Measurements from ENCODE around the gene HDGFL3.

The HDGFL3 gene

GRCh38 chr15:83112233-83112955 lies 95.2 kb downstream of the HDGFL3 start:
- no peak overlapping the region for H3K4me3 ChIP-seq (ENCODE audit: low read length)
- TF ChIP-seq CTCF (conservative IDR thresholded peaks at IDR 0.05; ENCODE audit: low read depth, low read length) = no peak
- no peak for DNase-seq (ENCODE audit: low read depth)

GRCh38 chr15:83111149-83111548 lies 96.5 kb downstream of the HDGFL3 start:
- no peak for DNase-seq (ENCODE audit: low read depth)
- no peak overlapping the region for H3K4me3 ChIP-seq (ENCODE audit: low read length)
- no peak for TF ChIP-seq CTCF (conservative IDR thresholded peaks at IDR 0.05; ENCODE audit: low read depth, low read length)

GRCh38 chr15:83110381-83110780 lies 97.2 kb downstream of the HDGFL3 start:
- no peak for TF ChIP-seq CTCF (conservative IDR thresholded peaks at IDR 0.05; ENCODE audit: low read depth, low read length)
- H3K4me3 ChIP-seq (ENCODE audit: low read length) = no peak overlapping the region
- DNase-seq (ENCODE audit: low read depth) = no peak

GRCh38 chr15:83109532-83109931 lies 98.1 kb downstream of the HDGFL3 start:
- DNase-seq (ENCODE audit: low read depth) = no peak
- no peak for TF ChIP-seq CTCF (conservative IDR thresholded peaks at IDR 0.05; ENCODE audit: low read depth, low read length)
- no peak overlapping the region for H3K4me3 ChIP-seq (ENCODE audit: low read length)

GRCh38 chr15:83108266-83109219 lies 99.1 kb downstream of the HDGFL3 start:
- TF ChIP-seq CTCF (conservative IDR thresholded peaks at IDR 0.05; ENCODE audit: low read depth, low read length) = no peak
- no peak overlapping the region for H3K4me3 ChIP-seq (ENCODE audit: low read length)
- no peak for DNase-seq (ENCODE audit: low read depth)

- H3K4me3 ChIP-seq (ENCODE audit: low read length) = peak overlapping the region; percentile 29
- no peak for DNase-seq (ENCODE audit: low read depth)
- no peak for TF ChIP-seq CTCF (conservative IDR thresholded peaks at IDR 0.05; ENCODE audit: low read depth, low read length)
These were observed 99.8 kb downstream of the HDGFL3 start for GRCh38 chr15:83107841-83108181.

Data from retinal pigment epithelial cell (primary cell).